Activated CD4-positive, alpha-beta T cell treated with anti-CD3 and anti-CD28 coated beads, Interleukin-2, amount 50 U/mL, for 48 hours (primary cell): ENCODE measurements around the gene SAMD15.
"Not testable (repeated sequence)": the region's sequence is repeated elsewhere in the genome, so short reads cannot be mapped to it uniquely, and the experiment has no call there.

Experiments
- DNase-seq, 2 experiments: peaks; one replicate each; pipeline ENCODE4 v3.0.0-alpha.2; 2020

SAMD15 gene

DNA sequence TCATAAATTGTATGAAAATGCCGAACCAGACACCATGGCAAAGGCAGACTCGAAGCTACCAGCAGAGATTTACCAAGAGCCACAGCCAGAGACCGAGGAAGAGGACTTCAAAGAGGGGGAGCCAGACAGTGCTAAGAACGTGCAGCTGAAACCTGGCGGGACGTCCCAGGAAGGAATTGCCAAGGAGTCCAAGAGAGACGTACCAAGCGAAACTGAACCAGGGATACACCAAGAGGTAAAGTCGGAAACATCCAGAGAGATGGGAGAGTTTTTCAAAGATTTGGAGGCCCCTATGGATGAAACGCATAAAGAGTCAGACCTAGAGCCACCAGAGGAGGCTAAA, 294 bp downstream of the SAMD15 start:
- no peak for DNase-seq

DNA sequence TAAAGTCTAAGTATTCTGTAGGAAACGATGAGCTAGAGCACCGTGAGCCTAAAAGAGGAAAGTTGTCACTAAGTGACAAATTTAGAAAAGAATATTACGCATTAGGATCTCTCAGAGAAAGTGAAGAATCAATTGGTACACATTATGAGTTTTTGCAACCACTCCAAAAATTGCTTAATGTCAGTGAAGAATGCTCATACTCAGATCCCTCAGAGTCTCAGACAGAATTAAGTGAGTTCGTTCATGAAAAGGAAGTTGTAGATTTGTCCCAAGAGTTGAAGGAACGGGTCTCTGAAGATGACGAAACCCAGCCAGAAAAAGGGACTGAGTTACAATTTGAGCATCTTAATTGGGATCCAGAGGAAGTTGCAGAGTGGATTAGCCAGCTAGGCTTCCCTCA, 1.5 kb downstream of the SAMD15 start:
- DNase-seq, result no peak

DNA sequence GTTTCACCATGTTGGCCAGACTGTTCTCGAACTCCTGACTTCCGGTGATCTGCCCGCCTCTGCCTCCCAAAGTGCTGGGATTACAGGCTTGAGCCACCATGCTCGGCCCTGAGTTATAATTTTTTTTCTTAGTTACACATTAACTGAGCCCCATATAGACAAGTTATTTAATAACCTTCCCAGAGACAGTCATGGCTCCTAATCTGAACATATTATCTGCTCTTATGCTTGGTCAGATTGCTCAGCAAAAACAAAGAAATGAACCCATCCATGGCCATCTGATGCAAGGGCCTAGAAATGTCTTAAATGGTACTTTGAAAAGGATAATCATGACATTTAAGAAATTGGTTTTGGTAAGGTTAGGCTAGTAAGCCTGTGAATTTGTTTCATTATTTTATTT, 13.0 kb downstream of the SAMD15 start:
- DNase-seq, result no peak

DNA sequence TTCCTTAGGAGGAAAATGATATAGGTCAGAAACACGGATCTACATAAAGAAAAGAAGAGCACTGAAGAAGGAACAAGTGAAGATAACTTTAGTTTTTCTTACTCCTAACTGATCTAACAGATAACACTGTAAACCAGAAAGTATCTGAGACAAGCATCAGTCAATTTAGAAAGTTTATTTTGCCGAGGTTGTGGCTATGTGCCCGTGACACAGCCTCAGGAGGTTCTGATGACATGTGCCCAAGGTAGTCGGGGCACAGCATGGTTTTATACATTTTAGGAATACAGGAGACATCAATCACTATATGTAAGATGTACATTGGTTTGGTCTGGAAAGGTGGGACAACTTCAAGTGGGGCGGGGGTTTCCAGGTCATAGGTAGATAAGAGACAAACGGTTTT, 23.0 kb downstream of the SAMD15 start:
- DNase-seq, result no peak

DNA sequence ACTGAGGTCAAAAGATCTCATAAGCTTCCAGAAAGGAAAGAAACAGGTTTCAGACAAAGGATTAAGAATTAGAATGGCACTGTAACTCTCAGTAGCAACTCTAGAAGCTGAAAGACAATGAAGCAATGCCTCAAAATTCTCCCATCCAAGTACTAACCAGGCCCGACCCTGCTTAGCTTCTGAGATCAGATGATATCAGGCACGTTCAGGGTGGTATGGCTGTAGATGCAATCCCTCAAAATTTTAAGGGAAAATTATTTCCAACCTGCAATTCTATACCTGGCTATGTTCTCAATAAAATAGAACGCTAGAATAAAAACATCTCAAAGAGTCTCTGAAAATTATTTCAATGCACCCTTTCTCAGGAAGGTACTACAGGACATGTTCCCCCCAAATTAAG, 26.6 kb downstream of the SAMD15 start:
- DNase-seq, result no peak

DNA sequence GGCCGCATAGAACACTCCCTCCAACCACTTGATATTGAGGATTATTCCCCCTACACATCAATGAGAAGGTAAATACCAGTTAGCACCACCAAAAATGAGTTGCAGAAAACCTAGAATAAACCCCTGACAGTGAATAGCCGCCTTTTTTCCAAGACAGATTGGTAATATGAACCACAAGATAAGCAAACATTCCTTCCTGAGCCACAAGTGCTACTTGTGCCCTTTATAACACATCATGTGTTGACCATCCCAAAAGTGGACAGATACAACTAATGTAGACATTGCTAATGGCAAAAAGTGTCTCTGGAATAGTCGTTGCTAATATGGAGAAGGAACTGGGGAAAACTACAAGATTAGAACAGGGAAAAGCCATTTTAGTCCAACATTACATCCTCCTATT, 28.9 kb downstream of the SAMD15 start:
- DNase-seq, result no peak

DNA sequence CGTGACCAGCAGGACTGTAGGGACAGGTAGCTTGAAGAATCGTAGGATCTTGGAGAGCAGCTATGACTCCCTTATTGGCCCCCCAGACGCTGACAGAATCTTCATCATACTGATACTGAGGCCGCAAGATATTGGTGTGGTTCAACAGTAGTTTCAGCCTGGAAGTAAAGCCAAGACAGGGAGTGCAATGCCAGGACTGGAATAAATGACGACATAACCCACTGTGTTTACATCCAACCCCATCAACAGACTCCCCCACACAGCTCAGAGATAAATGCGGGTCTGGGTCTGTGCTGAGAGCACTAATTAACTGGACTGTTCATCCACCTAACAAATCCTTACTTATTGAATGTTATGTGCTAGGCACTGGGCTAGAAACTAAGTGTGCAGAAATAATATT, 29.5 kb downstream of the SAMD15 start:
- no peak for DNase-seq

DNA sequence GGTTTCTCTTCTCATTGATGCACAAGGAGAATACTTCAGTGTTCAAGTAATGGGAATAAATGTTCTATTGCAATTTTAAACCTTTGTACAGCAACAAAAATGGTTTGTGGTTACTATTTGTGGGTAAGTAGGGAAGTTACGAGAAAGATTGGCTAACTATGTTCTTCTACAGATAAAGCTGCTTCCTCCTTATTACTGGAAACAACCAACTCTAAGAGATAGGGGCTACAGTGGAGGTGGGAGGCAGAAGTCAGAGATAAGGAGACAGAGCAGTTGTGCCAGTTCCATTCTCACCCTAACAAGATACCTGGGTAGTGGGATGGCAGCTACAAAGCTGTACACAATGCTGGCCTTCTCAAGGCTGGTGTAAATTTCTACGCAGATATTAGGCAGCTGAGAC, 30.0 kb downstream of the SAMD15 start:
- no peak for DNase-seq

DNA sequence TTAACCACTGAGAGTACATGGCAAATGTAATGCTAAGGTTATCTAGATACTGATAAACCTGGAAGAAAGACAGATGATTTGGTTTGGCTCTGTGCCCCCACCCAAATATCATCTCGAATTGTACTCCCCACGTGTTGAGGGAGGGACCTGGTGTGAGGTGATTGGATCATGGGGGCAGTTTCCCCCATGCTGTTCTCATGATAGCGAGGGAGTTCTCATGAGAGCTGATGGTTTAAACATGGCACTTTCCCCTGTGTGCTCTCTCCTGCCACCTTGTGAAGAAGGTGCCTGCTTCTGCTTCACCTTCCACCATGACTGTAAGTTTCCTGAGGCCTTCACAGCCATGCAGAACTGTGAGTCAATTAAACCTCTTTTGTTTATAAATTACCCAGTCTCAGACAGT, 32.0 kb downstream of the SAMD15 start:
- DNase-seq, result no peak

DNA sequence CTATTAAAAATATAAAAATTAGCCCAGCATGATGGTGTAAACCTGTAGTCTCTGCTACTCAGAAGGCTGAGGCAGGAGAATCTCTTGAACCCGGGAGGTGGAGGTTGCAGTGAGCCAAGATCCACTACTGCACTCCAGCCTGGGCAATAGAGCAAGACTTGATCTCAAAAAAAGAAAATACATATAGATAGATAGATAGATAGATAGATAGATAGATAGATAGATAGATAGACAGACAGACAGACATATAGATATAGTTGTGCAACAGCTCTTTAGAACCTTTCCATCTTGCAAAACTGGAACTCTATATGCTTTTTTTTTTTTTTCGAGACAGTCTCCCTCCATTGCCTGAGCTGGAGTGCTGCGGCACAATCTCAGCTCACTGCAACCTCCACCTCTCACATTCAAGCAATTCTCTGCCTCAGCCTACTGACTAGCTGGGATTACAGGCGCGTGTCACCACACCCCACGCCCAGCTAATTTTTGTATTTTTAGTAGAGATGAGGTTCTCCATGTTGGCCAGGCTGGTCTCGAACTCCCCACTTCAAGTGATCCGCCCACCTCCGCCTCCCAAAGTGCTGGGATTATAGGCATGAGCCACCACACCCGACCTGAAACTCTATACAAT, 38.3 kb downstream of the SAMD15 start:
- DNase-seq, result not testable (repeated sequence)

DNA sequence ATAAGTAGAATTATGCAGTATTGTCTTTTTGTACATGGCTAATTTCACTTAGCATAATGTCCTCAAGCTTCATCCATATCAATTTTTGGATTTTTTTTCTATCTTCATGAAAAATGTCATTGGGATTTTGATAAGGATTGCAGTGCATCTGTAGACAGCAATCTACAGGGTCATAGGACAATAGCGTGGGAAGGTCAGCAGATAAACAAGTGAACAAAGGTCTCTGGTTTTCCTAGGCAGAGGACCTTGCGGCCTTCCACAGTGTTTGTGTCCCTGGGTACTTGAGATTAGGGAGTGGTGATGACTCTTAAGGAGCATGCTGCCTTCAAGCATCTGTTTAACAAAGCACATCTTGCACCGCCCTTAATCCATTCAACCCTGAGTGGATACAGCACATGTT, 38.9 kb downstream of the SAMD15 start:
- not testable (repeated sequence) for DNase-seq

DNA sequence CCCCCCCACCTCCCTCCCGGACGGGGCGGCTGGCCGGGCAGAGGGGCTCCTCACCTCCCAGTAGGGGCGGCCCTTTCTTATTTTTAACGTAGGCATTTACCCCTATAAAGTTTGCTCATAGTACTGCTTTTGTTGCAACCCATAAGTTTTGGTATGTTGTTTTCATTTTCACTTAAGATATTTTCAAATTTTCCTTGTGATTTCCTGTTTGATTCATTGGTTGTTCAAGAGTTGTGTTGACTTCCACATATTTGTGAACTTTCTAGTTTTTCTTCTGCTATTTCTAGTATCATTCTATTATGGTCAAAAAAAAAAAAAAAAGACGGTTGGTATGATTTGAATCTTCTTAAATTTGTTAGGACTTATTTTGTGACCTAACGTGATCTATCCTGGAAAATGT, 39.7 kb downstream of the SAMD15 start:
- DNase-seq, result no peak

DNA sequence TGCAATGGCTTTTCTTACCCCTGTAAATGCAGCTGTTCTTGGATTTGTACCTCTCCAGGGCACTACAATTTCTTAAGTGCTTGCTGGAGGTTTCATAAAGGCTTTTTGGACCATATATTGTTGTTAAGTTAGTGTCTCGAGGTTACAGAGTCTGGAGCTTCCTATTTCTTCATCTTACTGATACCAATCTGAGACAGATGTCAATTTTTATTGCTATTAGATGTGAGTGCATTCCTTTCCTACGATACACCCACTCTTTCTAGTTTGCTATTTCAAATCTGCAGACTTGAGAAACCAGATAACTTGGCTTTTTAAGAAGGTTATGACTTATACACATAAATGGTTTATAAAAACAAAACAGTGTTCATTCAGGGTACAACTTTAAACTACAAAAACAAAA, 44.0 kb downstream of the SAMD15 start:
- DNase-seq, result no peak

DNA sequence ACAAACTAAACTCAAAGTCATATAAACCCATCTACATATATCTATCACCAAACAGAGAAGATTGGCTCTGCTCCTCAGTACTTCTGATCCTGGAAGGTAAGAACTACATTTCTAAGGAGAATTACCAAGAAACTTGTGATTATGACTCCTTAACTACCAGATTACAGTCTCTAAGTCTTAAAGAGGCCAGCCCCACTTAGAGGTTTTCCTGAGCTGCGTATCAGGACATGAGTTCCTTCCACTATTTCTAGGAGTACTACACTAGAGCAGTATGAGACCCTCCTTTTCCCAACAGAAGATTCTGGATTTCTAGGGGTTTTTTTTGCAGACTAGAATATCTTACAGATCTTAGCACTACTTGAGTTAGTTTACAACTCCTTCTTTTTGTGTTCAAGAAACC, 46.2 kb downstream of the SAMD15 start, which contains the start of gene NOXRED1:
Gene NOXRED1, minus strand, starts transcription at position 101 of the 400 bp plus-strand sequence. CDS start 634 bp downstream, outside the sequence.
- DNase-seq, result no peak

DNA sequence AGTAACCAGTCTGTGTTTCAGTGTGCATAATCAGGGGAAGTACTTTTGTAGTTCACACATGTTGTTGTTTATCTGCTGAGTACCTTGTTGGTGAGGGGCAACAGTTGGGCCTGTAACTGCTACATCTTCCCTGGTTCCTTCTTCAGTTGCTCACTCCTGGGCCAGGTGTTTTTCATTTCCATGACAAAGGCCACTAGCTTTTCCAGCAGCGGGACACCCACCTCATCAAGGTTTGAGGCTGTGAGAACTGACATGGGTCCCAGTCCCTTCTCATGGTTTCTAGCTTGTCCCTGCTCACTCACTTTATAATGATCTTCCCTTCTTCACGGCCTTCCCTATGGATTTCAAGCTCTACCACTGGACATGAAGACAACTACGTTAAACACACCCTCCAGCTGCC, 47.7 kb downstream of the SAMD15 start:
- no peak for DNase-seq

DNA sequence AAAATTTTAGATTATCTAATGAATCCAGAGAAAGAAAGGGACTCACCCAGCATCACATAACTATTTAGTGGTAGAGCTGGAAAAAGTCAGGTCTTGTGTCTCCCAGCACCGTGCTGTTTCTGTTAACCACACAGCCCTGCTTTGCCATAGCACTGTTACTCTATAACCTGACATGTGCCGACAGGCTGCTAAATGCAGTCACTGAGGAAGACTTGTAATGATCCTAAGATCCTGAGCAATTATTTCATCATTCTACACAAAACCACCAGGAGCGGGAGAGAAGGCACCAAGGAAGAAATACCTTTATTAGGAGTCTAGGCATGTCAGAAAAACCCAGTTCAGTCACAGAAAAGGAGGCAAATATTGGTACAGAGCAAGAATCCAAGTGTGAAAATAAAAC, 49.2 kb downstream of the SAMD15 start:
- DNase-seq, result no peak

DNA sequence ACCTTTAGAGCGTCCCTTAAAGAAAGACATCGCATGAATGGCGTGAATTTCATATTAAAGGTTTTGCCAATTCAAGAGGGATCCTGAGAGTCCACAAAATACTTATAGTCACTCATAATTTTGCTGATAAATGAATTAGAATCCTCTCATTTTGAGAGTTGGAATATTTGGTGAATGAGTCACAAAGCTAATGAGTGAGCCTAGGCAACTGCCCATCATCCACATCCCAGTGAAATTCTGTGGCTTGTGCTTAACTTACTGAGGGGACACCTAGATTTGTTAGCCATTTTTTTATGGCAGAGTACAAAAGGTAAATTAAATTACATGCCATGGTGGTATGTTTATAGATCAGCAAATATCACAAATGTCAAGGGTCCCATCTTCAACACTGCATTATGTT, 58.9 kb downstream of the SAMD15 start:
- no peak for DNase-seq

DNA sequence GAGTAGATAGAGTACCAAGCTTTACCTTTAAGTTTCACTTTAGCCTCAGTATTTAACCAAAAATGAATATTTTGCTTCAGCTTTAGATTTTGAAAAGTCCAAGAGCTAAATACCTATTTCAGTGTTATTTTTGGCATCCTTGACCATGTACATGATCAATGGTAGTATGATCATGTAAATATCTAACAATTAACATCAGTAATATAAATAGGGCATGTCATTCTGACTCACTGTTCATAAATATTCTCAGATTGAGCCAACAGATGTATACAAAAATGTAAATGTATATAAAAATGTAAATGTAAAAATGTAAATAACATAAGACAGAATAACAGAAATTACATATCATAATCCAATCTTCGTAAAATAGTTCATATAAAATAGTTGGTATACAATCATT, 61.4 kb downstream of the SAMD15 start:
- DNase-seq, result no peak

DNA sequence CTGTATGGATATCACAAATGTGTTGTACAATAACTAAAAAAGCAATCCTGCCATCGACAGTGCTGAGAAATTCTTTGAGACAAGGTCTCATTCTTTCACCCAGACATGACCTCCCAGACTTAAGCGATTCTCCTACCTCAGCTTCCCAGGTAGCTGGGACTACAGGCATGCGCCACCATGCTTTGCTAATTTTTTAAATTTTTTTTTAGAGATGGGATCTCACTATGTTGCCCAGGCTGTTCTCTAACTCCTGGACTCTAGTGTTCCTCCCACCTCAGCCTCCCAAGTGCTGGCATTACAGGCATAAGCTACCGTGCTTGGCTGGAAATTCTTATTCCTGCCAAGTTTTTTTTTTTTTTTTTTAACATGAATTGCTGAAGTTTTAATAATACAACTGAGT, 62.7 kb downstream of the SAMD15 start:
- DNase-seq, result no peak
